HepG2 (cell line): ENCODE data around the gene SEMA6B. TPM values are rescaled to one million over a fixed set of nuclear protein-coding genes. Genes with fewer than 3 reads are reported as not detected.

Experiments used
- GABPA ChIP-seq, 2 experiments: IDR thresholded peaks; 2 replicates each; pipeline ENCODE4 v1.6.1; 2011 to 2016; ENCODE audit warnings: low read depth in 2 of 2, low read length in 1 of 2, missing biosample characterization in 1 of 2, missing genetic modification characterization in 1 of 2
- HOXA9 ChIP-seq: sonication (generic); formaldehyde crosslinking; IDR thresholded peaks from 2 replicates; pipeline ENCODE4 v1.8.1; 2022; ENCODE audit warnings: missing genetic modification reagents, mild to moderate bottlenecking, moderate library complexity, borderline replicate concordance
- IRF2 ChIP-seq: IDR thresholded peaks from 2 replicates; pipeline ENCODE4 v1.6.1; 2018; ENCODE audit warnings: missing genetic modification reagents, missing compliant biosample characterization
- IRX3 ChIP-seq: sonication (generic); formaldehyde crosslinking; IDR thresholded peaks from 2 replicates; pipeline ENCODE4 v1.8.1; 2023; ENCODE audit warnings: mild to moderate bottlenecking, low read depth, missing genetic modification reagents, borderline replicate concordance
- KDM1A ChIP-seq: IDR thresholded peaks from 2 replicates; pipeline ENCODE4 v1.6.1; 2016; ENCODE audit warnings: missing compliant biosample characterization
- MXI1 ChIP-seq: IDR thresholded peaks from 3 replicates; pipeline ENCODE4 v1.6.1; 2012; ENCODE audit warnings: low read depth, low read length, inconsistent platforms, borderline replicate concordance
- PAWR ChIP-seq: sonication (generic); formaldehyde crosslinking; IDR thresholded peaks from 2 replicates; pipeline ENCODE4 v1.4.0; 2020; ENCODE audit warnings: missing genetic modification reagents, mild to moderate bottlenecking, borderline replicate concordance
- RAD21 ChIP-seq: fragments of 450-650 bp; formaldehyde crosslinking; IDR thresholded peaks from 2 replicates; pipeline ENCODE4 v1.5.0; 2020; ENCODE audit warnings: mild to moderate bottlenecking
- REL ChIP-seq: sonication (generic); formaldehyde crosslinking; conservative IDR thresholded peaks from 2 replicates; pipeline ENCODE4 v1.8.0; 2022; ENCODE audit warnings: mild to moderate bottlenecking, missing genetic modification reagents, moderate library complexity
- RFX5 ChIP-seq: IDR thresholded peaks from 2 replicates; pipeline ENCODE4 v1.6.1; 2011; ENCODE audit warnings: low read depth, low read length, improper control_type of control experiment
- SP2 ChIP-seq: sonication (generic); formaldehyde crosslinking; IDR thresholded peaks from 2 replicates; pipeline ENCODE4 v1.5.1; 2020; ENCODE audit warnings: mild to moderate bottlenecking, missing genetic modification reagents
- TBP ChIP-seq: sonication (generic); formaldehyde crosslinking; IDR thresholded peaks from 2 replicates; pipeline ENCODE4 v1.5.0; 2020; ENCODE audit warnings: missing genetic modification reagents
- TBX2 ChIP-seq: sonication (generic); formaldehyde crosslinking; IDR thresholded peaks from 2 replicates; pipeline ENCODE4 v1.5.0; 2020; ENCODE audit warnings: missing genetic modification reagents, mild to moderate bottlenecking, borderline replicate concordance
- TCF7 ChIP-seq: sonication (generic); IDR thresholded peaks from 2 replicates; pipeline ENCODE4 v1.6.1; 2016; ENCODE audit warnings: antibody characterized with exemption, low read depth
- XBP1 ChIP-seq: sonication (generic); formaldehyde crosslinking; IDR thresholded peaks from 2 replicates; pipeline ENCODE4 v1.5.0; 2020; ENCODE audit warnings: missing genetic modification reagents
- ZBTB20 ChIP-seq: sonication (generic); formaldehyde crosslinking; IDR thresholded peaks from 2 replicates; pipeline ENCODE4 v1.8.1; 2023; ENCODE audit warnings: missing genetic modification reagents, low read depth, mild to moderate bottlenecking, borderline replicate concordance
- ZKSCAN8 ChIP-seq: IDR thresholded peaks from 2 replicates; pipeline ENCODE4 v1.6.1; 2016; ENCODE audit warnings: borderline replicate concordance, missing genetic modification reagents, missing compliant biosample characterization
- ZNF431 ChIP-seq: sonication (generic); formaldehyde crosslinking; IDR thresholded peaks from 2 replicates; pipeline ENCODE4 v1.9.0; 2022; ENCODE audit warnings: missing genetic modification reagents, low read depth, mild to moderate bottlenecking, borderline replicate concordance
- ZNF468 ChIP-seq: sonication (generic); formaldehyde crosslinking; IDR thresholded peaks from 2 replicates; pipeline ENCODE4 v1.8.0; 2022; ENCODE audit warnings: mild to moderate bottlenecking, moderate library complexity, missing genetic modification reagents
- ZNF547 ChIP-seq: sonication (generic); formaldehyde crosslinking; IDR thresholded peaks from 2 replicates; pipeline ENCODE4 v1.5.1; 2020; ENCODE audit warnings: mild to moderate bottlenecking, missing genetic modification reagents
- ZNF558 ChIP-seq: sonication (generic); formaldehyde crosslinking; IDR thresholded peaks from 2 replicates; pipeline ENCODE4 v1.9.0; 2022; ENCODE audit warnings: mild to moderate bottlenecking, missing genetic modification reagents, borderline replicate concordance
- ZNF670 ChIP-seq: sonication (generic); formaldehyde crosslinking; IDR thresholded peaks from 2 replicates; pipeline ENCODE4 v1.8.0; 2022; ENCODE audit warnings: mild to moderate bottlenecking, missing genetic modification reagents, borderline replicate concordance
- ZNF678 ChIP-seq: sonication (generic); formaldehyde crosslinking; IDR thresholded peaks from 2 replicates; pipeline ENCODE4 v1.4.0; 2020; ENCODE audit warnings: mild to moderate bottlenecking, missing genetic modification reagents
- polyA plus RNA-seq, 8 experiments: library from polyadenylated mRNA; depleted of rRNA in 3 of 8; stranded (reverse) in 7 of 8; unstranded in 1 of 8; fragments of >200 nt; fragmentation: Illumina TruSeq in 4 of 8; extraction: Trizol in 4 of 8; gene quantifications; 2 replicates each; pipeline versions ENCODE4 v1.2.1 to v1.2.3, GENCODE V29; 2011 to 2016; ENCODE audit warnings: low read depth in 4 of 8, missing spikeins in 1 of 8, mixed read lengths in 1 of 8; ENCODE audit not compliant: insufficient read depth in 1 of 8
- total RNA-seq, 5 experiments: library from RNA; depleted of rRNA; stranded (reverse); fragments of >200 nt; fragmentation: Illumina TruSeq; extraction: Trizol; gene quantifications; 2 replicates each; pipeline ENCODE4 v1.2.3, GENCODE V29; 2016; ENCODE audit warnings: low read depth in 1 of 5
- TF ChIP-seq, protein P1 (sequence below): sonication (generic); formaldehyde crosslinking; IDR thresholded peaks from 2 replicates; pipeline ENCODE4 v1.4.0; 2020; ENCODE audit warnings: mild to moderate bottlenecking, missing genetic modification reagents
- TF ChIP-seq, protein P2 (sequence below), 2 experiments: sonication (generic) in 1 of 2; formaldehyde crosslinking in 1 of 2; IDR thresholded peaks; 2 replicates each; pipeline versions ENCODE4 v1.5.1 to v1.6.1; 2011 to 2020; ENCODE audit warnings: borderline replicate concordance in 1 of 2, low read depth in 1 of 2, low read length in 1 of 2, mild to moderate bottlenecking in 1 of 2, missing genetic modification reagents in 1 of 2, moderate library complexity in 1 of 2

The SEMA6B gene
- total and polyA plus RNA-seq, 2 of the 13 experiments (the other 11 are each of a cell fraction or from before 2014, with no cell fraction given) = 45.5 to 67.1 TPM

DNA sequence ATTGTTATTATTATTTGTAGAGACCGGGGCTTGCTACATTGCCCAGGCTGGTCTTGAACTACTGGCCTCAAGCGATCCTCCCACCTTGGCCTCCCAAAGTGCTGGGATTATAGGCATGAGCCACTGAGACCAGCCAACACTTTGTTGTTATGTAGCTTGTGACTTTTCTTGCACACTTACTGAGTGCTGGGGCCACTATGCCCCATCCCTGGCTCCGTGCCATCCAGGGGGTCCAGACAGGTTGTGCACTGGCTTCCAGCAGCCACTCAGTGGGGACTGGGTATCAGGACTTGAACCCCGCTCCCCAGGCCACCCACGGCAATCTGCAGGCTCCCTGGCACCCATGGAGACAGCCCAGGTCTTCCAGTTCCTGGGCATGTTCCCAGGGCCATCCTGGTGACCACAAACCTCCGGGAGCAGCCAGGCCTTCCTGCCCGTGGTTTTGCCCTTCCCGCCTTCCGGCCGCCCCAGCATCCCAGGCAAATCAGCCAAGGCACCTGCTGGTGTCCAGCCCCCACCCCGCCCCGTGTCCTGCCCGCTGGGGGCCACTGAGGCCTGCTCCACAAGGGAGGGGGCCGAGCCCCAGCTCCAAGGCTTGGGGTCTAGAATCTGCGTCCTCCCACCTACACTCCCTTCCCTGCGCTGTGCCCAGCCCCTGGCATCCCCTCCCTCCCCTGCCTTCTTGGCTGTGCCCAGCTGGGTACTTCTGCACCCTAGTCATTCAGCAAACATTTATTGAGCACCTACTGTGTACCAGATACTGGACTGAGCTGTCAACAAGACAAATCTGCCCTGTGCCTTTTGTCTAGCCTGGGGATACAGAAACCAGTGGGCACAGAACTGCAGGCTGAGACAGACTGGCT, 23.7 kb upstream of the SEMA6B start (continued):
- TF ChIP-seq HOXA9 (CRISPR knock-in tag) (no peak), PAWR (no peak), ZNF558 (CRISPR knock-in tag) (no peak), ZNF678 (CRISPR knock-in tag) (no peak), RAD21 (CRISPR knock-in tag) (peak; percentile 18; the same call in 1 of the 2 replicates), TCF7 (no peak), ZNF468 (CRISPR knock-in tag) (no peak), TBX2 (CRISPR knock-in tag) (peak; percentile 44), ZNF670 (CRISPR knock-in tag) (peak; percentile 52; the same call in 1 of the 2 replicates), RFX5 (no peak), KDM1A (CRISPR knock-in tag) (peak; percentile 79), ZNF431 (CRISPR knock-in tag) (no peak), ZNF547 (CRISPR knock-in tag) (no peak), REL (0 out of 2 replicates have a peak, but pooled peaks have one; percentile 10), IRX3 (no peak), TBP (CRISPR knock-in tag) (no peak), IRF2 (CRISPR knock-in tag) (no peak), SP2 (CRISPR knock-in tag) (no peak), XBP1 (CRISPR knock-in tag) (no peak), GABPA (IDR thresholded peaks at IDR 0.05; ENCODE audit: low read depth, low read length) (no peak), GABPA (CRISPR knock-in tag; IDR thresholded peaks at IDR 0.05; ENCODE audit: low read depth) (peak; percentile 32; the same call in 1 of the 2 replicates), MXI1 (0 out of 3 replicates have a peak, but pooled peaks have one; percentile 15), ZKSCAN8 (CRISPR knock-in tag) (peak; percentile 100), ZBTB20 (CRISPR knock-in tag) (0 out of 2 replicates have a peak, but pooled peaks have one; percentile 73)
- TF ChIP-seq, protein P1, sequence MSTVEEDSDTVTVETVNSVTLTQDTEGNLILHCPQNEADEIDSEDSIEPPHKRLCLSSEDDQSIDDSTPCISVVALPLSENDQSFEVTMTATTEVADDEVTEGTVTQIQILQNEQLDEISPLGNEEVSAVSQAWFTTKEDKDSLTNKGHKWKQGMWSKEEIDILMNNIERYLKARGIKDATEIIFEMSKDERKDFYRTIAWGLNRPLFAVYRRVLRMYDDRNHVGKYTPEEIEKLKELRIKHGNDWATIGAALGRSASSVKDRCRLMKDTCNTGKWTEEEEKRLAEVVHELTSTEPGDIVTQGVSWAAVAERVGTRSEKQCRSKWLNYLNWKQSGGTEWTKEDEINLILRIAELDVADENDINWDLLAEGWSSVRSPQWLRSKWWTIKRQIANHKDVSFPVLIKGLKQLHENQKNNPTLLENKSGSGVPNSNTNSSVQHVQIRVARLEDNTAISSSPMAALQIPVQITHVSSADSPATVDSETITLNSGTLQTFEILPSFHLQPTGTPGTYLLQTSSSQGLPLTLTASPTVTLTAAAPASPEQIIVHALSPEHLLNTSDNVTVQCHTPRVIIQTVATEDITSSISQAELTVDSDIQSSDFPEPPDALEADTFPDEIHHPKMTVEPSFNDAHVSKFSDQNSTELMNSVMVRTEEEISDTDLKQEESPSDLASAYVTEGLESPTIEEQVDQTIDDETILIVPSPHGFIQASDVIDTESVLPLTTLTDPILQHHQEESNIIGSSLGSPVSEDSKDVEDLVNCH (CRISPR knock-in tag) = no peak
- TF ChIP-seq, protein P2, sequence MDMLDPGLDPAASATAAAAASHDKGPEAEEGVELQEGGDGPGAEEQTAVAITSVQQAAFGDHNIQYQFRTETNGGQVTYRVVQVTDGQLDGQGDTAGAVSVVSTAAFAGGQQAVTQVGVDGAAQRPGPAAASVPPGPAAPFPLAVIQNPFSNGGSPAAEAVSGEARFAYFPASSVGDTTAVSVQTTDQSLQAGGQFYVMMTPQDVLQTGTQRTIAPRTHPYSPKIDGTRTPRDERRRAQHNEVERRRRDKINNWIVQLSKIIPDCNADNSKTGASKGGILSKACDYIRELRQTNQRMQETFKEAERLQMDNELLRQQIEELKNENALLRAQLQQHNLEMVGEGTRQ (IDR thresholded peaks at IDR 0.05; ENCODE audit: low read depth, low read length) = no peak
- TF ChIP-seq, protein P2 (CRISPR knock-in tag; IDR thresholded peaks at IDR 0.05; ENCODE audit: borderline replicate concordance) = no peak; the same call in 1 of the 2 replicates
